ENCODE measurements around the gene GNMT. TPM values are rescaled to one million over a fixed set of nuclear protein-coding genes. Genes with fewer than 3 reads are reported as not detected.

GNMT gene
- total and polyA plus RNA-seq, 2 of the 8 experiments (the other 6 are each of a cell fraction or from before 2014, with no cell fraction given): 1.8 to 3.4 TPM

- H2BK120ac ChIP-seq (replicated peaks; ENCODE audit: low read depth, low read length): no peak overlapping the region
- TF ChIP-seq SIN3A (conservative IDR thresholded peaks at IDR 0.05 in 1 of 2, IDR thresholded peaks at IDR 0.05 in 1 of 2; ENCODE audit: low read depth in 1 of 2, low read length in 2 of 2) (no peak), TBP (IDR thresholded peaks at IDR 0.05; ENCODE audit: low read depth, low read length) (no peak), FOSL1 (IDR thresholded peaks at IDR 0.05; ENCODE audit: insufficient read depth, low read depth, low read length) (no peak), TAF1 (IDR thresholded peaks at IDR 0.05; ENCODE audit: low read depth, low read length) (no peak)
- no peak overlapping the region for H3K4ac ChIP-seq (replicated peaks; ENCODE audit: insufficient read length, low read depth, low read length)
- H4K20me1 ChIP-seq (replicated peaks in 1 of 2; ENCODE audit: control insufficient read depth in 1 of 2, insufficient read depth in 2 of 2, low read length in 2 of 2): peaks cover 0 to 2% of the 10 kb centered on the region in 2 experiments
- no peak overlapping the region for H4K8ac ChIP-seq (ENCODE audit: extremely low read depth, insufficient read depth, low read length)
- no peak overlapping the region for H3K4me2 ChIP-seq (ENCODE audit: insufficient read depth in 1 of 2, low read depth in 2 of 2, low read length in 2 of 2)
- H3K4me1 ChIP-seq (replicated peaks in 1 of 4; ENCODE audit: control insufficient read depth in 3 of 4, insufficient read depth in 4 of 4, low read length in 3 of 4): peaks cover 0 to 10% (median 4%) of the 10 kb centered on the region in 4 experiments; a peak in 5 of 7 replicates
- H3K27ac ChIP-seq (ENCODE audit: low read depth, low read length): no peak overlapping the region
- no peaks in the 10 kb centered on the region for H3K27me3 ChIP-seq (replicated peaks in 1 of 4; ENCODE audit: control insufficient read depth in 3 of 4, extremely low read depth in 1 of 4, insufficient read depth in 3 of 4, low read length in 3 of 4)
- POLR2A ChIA-PET (ENCODE audit: partially characterized antibody): interaction anchor here (0.6 to 4.4 kb wide), 2 partner anchors 12 to 203 kb away, joined by 4 to 27 read pairs; partner anchors contain the start of gene PEX6
- DNase-seq (ENCODE audit: low read depth in 1 of 2, low spot score in 2 of 2) (no peak), FAIRE-seq (no peak)
- H4K91ac ChIP-seq (replicated peaks; ENCODE audit: insufficient read length, low read length): no peak overlapping the region
- H2BK20ac ChIP-seq (ENCODE audit: low read length): no peak overlapping the region
- no peak overlapping the region for H2BK15ac ChIP-seq (ENCODE audit: low read length)
- no peak overlapping the region for H3K18ac ChIP-seq (ENCODE audit: extremely low read depth, low read length)
- no peak overlapping the region for H3K56ac ChIP-seq (replicated peaks; ENCODE audit: insufficient read length, low read depth, low read length)
- no peaks in the 10 kb centered on the region for H3K79me2 ChIP-seq (ENCODE audit: control insufficient read depth in 1 of 2, insufficient read depth in 2 of 2, low read length in 2 of 2)
- H2BK5ac ChIP-seq (ENCODE audit: low read depth, low read length): no peak overlapping the region
- H3K14ac ChIP-seq (ENCODE audit: insufficient read length): no peak overlapping the region
- H4K5ac ChIP-seq (ENCODE audit: insufficient read length, low read depth, low read length): no peak overlapping the region
- no peaks in the 10 kb centered on the region for H3K9me3 ChIP-seq (ENCODE audit: insufficient read depth in 2 of 2, low read depth in 1 of 2, low read length in 1 of 2)
- no peaks in the 10 kb centered on the region for H3K23me2 ChIP-seq (ENCODE audit: low read depth, low read length)
- H2AK5ac ChIP-seq (ENCODE audit: low read depth, low read length): no peak overlapping the region
- no peak overlapping the region for H2BK12ac ChIP-seq (ENCODE audit: low read depth, low read length)
- CTCF ChIA-PET (ENCODE audit: partially characterized antibody): interaction anchor here (0.5 to 3.5 kb wide), 3 partner anchors 45 to 658 kb away, joined by 3 to 18 read pairs (median 3); no protein-coding TSS in a partner anchor
- H3K9ac ChIP-seq (replicated peaks in 1 of 4; ENCODE audit: extremely low read depth in 1 of 4, low read depth in 3 of 4, low read length in 3 of 4): no peak overlapping the region
- peaks cover 0 to 2% (median 0%) of the 10 kb centered on the region in 4 experiments; a peak in 1 of 8 replicates for H3K36me3 ChIP-seq (ENCODE audit: control insufficient read depth in 2 of 4, insufficient read depth in 4 of 4, low read length in 3 of 4)
- H3K79me1 ChIP-seq (ENCODE audit: low read depth, low read length): no peaks in the 10 kb centered on the region; the same call in 1 of the 2 replicates
- H3K4me3 ChIP-seq (ENCODE audit: extremely low read depth in 1 of 4, insufficient read depth in 2 of 4, low read depth in 3 of 4, low read length in 4 of 4): no peak overlapping the region
- no peak overlapping the region for H2AFZ ChIP-seq (ENCODE audit: low read length)
- no peak overlapping the region for H3K23ac ChIP-seq (ENCODE audit: insufficient read length)
- 96% methylated on average over 11 of the region's 11 CpGs; no CpG with 5 or more reads in 1 of the 2 experiments for WGBS, 2 experiments (ENCODE audit: extremely low coverage in 1 of 2, insufficient coverage in 1 of 2, insufficient read length in 1 of 2, insufficient replicate concordance in 2 of 2, low coverage in 1 of 2, low lambda C conversion rate in 2 of 2, missing lambda C conversion rate in 1 of 2)
These were observed 6.7 kb downstream of the GNMT start for GRCh38 chr6:42967228-42967627.

Measured in H1 (cell line).